HFFc6 (cell line): ENCODE data around the gene ZNF574. TPM values are rescaled to one million over a fixed set of nuclear protein-coding genes. Genes with fewer than 3 reads are reported as not detected.

ENCODE experiments used
- DNase-seq: peaks from one replicate; pipeline ENCODE4 v3.0.0-alpha.2; 2018
- H3K27ac Mint-ChIP-seq: 2 replicates; pipeline ENCODE4 v1.8.0; 2020; ENCODE audit warnings: mild to moderate bottlenecking, mixed read lengths
- H3K27me3 Mint-ChIP-seq: 2 replicates; pipeline ENCODE4 v1.8.0; 2021; ENCODE audit warnings: mild to moderate bottlenecking, moderate library complexity, mixed read lengths; ENCODE audit not compliant: insufficient read depth
- H3K36me3 Mint-ChIP-seq: 2 replicates; pipeline ENCODE4 v1.8.0; 2021; ENCODE audit warnings: low read depth, mixed read lengths
- H3K4me1 Mint-ChIP-seq: 2 replicates; pipeline ENCODE4 v1.8.0; 2020; ENCODE audit warnings: low read depth, mixed read lengths
- H3K4me3 Mint-ChIP-seq: 2 replicates; pipeline ENCODE4 v1.8.0; 2020; ENCODE audit warnings: mild to moderate bottlenecking, moderate library complexity, mixed read lengths
- H3K9me3 Mint-ChIP-seq: 2 replicates; pipeline ENCODE4 v1.8.0; 2020; ENCODE audit warnings: mild to moderate bottlenecking, mixed read lengths
- CTCF ChIP-seq: fragments of 200-600 bp; sonication (generic); IDR thresholded peaks from 2 replicates; pipeline ENCODE4 v1.5.0; 2021; ENCODE audit warnings: antibody characterized with exemption, mild to moderate bottlenecking
- total RNA-seq, 6 experiments: library from RNA; stranded (reverse); fragmentation: NEBNext Ultra II Directional; extraction: Animal tissue kit (Norgen Biotek cat#: 25700); gene quantifications; 2 replicates in 1 of 6; 3 replicates in 5 of 6; pipeline ENCODE4 v1.2.3, GENCODE V29; 2021

ZNF574 gene
- total RNA-seq, 6 experiments from 2014 or later = 14.0 to 16.5 (median 15.1) TPM

- Mint-ChIP-seq H3K27me3 (peaks cover 20% of the 10 kb centered on the region), H3K27ac (no peak overlapping the region), H3K9me3 (no peaks in the 10 kb centered on the region), H3K4me1 (peaks cover 14% of the 10 kb centered on the region), H3K36me3 (no peaks in the 10 kb centered on the region), H3K4me3 (no peak overlapping the region)
- no peak for TF ChIP-seq CTCF
- no peak for DNase-seq
Measured at GRCh38 chr19:42053037-42053935, 22.7 kb upstream of the ZNF574 start.

- no peaks in the 10 kb centered on the region for H3K36me3 Mint-ChIP-seq
- no peak overlapping the region for H3K4me3 Mint-ChIP-seq
- no peak for DNase-seq
- no peak for TF ChIP-seq CTCF
- no peaks in the 10 kb centered on the region for H3K9me3 Mint-ChIP-seq
- no peak overlapping the region for H3K27ac Mint-ChIP-seq
- H3K4me1 Mint-ChIP-seq = peaks cover 14% of the 10 kb centered on the region
- H3K27me3 Mint-ChIP-seq = peaks cover 23% of the 10 kb centered on the region
Measured at GRCh38 chr19:42054205-42054604, 21.8 kb upstream of the ZNF574 start.

- Mint-ChIP-seq H3K27ac (no peak overlapping the region), H3K9me3 (no peaks in the 10 kb centered on the region), H3K36me3 (no peaks in the 10 kb centered on the region), H3K4me3 (no peak overlapping the region), H3K27me3 (peaks cover 39% of the 10 kb centered on the region), H3K4me1 (no peaks in the 10 kb centered on the region)
- no peak for DNase-seq
- no peak for TF ChIP-seq CTCF
Measured at GRCh38 chr19:42057846-42058245, 18.1 kb upstream of the ZNF574 start.

GRCh38 chr19:42059196-42059595, 16.8 kb upstream of the ZNF574 start:
- no peaks in the 10 kb centered on the region for H3K9me3 Mint-ChIP-seq
- no peaks in the 10 kb centered on the region for H3K4me1 Mint-ChIP-seq
- no peaks in the 10 kb centered on the region for H3K36me3 Mint-ChIP-seq
- H3K27ac Mint-ChIP-seq = no peak overlapping the region
- no peak for DNase-seq
- peaks cover 42% of the 10 kb centered on the region for H3K27me3 Mint-ChIP-seq
- H3K4me3 Mint-ChIP-seq = no peak overlapping the region
- TF ChIP-seq CTCF = no peak

- Mint-ChIP-seq H3K27ac (no peak overlapping the region), H3K36me3 (no peaks in the 10 kb centered on the region), H3K27me3 (peaks cover 40% of the 10 kb centered on the region), H3K4me3 (no peak overlapping the region), H3K9me3 (no peaks in the 10 kb centered on the region), H3K4me1 (no peaks in the 10 kb centered on the region)
- no peak for TF ChIP-seq CTCF
- no peak for DNase-seq
Measured at GRCh38 chr19:42060117-42060516, 15.8 kb upstream of the ZNF574 start.
